GM12801 (cell line): ENCODE results near the gene ARHGAP22.

Source experiments
- TF ChIP-seq, protein P1 (sequence below): IDR thresholded peaks from one replicate; pipeline ENCODE4 v1.5.1; 2011; ENCODE audit warnings: control low read depth; ENCODE audit not compliant: insufficient read length; ENCODE audit errors: extremely low read depth

ARHGAP22 gene

DNA sequence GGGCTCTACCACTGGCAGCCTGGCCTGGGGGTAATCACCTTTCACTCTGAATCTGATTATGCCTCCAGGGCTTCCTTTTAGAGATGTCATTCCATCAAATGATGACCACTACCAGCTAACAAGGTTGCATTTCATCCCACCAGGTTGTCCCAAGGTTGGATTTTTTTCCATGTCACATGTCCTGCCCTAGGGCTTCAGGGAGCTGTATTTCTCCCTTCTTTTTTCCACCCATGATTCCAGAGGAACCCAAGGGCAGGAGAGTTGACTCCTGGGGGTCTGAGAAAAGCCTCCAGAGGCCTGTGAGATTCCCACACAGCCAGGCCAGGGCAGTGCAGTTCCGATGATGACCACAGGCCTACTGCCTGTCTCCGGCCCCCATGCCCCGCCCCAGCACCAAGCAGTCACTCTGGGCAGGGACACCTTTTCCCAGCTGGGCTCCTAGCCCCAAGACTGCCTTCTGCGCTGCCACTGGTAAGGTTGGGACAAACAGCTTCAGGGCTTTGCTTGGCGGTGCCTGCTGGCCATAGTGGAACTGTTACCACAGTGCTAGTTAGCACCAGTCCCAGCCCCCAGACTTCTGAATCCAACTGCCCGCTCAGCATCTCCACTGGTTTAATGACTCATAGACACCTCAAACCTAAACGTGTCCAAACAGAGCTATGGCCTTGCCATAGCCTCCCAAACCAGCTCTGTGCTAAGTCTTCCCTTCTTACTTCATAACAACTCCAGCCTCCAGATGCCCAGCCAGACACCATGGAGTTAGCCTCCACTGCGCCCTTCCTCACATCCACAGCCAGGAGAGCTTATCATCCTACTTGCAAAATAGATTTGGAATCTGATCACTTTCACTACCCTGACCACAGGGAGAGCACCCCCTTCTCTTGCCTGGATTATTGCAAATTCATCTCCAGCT lies 133.7 kb downstream of the ARHGAP22 start:
- TF ChIP-seq, protein P1, sequence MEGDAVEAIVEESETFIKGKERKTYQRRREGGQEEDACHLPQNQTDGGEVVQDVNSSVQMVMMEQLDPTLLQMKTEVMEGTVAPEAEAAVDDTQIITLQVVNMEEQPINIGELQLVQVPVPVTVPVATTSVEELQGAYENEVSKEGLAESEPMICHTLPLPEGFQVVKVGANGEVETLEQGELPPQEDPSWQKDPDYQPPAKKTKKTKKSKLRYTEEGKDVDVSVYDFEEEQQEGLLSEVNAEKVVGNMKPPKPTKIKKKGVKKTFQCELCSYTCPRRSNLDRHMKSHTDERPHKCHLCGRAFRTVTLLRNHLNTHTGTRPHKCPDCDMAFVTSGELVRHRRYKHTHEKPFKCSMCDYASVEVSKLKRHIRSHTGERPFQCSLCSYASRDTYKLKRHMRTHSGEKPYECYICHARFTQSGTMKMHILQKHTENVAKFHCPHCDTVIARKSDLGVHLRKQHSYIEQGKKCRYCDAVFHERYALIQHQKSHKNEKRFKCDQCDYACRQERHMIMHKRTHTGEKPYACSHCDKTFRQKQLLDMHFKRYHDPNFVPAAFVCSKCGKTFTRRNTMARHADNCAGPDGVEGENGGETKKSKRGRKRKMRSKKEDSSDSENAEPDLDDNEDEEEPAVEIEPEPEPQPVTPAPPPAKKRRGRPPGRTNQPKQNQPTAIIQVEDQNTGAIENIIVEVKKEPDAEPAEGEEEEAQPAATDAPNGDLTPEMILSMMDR, result no peak

DNA sequence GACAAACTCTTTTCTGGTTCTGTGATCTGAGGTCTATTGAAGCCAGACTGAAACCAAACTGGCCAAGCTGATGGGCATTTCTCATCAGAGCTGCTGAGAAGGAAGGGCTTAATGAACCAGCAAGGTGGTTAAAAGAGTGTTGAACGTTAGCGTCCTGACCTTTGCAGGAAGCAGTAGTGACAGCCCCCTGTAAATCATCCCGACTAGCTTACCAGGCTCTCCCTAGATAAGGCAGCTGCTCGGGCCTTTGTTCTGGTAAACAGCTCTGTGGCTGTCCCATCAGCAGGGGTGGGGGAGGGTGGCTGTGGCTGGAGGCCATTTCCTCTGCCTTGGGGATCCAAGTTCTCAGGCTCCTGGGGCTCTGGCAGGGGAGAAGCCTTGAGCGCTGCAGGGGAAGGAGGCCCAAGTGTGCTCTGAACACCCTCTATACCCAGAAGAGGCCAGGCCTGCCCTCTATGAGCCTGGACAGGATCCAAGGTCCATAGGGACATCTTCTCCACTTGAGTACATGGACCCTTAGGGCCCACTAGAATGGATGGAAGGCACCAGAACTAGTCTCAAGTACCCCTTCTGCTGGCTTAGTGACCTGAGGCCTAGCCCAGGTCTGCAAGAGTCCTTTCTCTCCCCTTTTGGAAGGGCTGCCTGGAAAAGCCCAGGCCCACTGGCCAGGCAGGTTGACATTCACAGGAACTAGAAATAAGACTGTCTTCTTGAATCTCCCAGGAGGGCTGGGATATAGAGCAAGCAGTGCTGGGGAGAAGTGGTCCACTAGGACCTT lies 134.6 kb downstream of the ARHGAP22 start:
- TF ChIP-seq, protein P1, result no peak

GRCh38 chr10:48469516-48470020 lies 135.3 kb downstream of the ARHGAP22 start:
- TF ChIP-seq, protein P1, result no peak

GRCh38 chr10:48468866-48469511 lies 135.9 kb downstream of the ARHGAP22 start:
- TF ChIP-seq, protein P1, result no peak

DNA sequence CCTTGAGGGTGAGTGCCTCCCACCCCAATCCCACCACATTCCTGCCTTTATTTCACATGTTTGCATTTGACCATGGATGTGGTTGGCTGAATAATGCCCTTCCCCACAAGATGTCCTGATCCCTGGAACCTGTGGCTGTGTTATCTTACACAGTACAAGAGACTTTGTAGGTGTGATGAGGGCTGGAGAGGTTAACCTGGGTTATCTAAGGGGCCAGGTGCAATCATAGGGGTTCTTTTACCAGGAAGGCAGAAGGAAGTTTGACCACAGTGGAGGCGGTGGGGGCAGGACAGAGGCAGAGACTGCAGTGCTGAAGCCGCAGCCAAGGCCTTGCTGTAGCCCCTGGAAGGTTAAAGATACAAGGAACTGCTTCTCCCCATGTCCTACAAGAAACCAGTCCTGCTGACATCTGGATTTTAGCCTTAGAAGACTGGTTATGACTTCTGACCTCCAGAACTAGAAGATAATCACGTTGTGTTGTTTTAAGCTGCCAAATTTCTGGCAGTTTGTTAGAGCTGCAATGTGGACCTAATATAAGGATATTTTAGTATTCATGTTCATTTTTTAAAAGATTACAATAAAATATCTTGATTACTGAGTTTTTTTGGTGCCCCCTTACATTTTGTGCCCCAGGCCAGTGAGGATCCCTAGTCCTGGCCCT lies 136.6 kb downstream of the ARHGAP22 start:
- TF ChIP-seq, protein P1, result no peak

DNA sequence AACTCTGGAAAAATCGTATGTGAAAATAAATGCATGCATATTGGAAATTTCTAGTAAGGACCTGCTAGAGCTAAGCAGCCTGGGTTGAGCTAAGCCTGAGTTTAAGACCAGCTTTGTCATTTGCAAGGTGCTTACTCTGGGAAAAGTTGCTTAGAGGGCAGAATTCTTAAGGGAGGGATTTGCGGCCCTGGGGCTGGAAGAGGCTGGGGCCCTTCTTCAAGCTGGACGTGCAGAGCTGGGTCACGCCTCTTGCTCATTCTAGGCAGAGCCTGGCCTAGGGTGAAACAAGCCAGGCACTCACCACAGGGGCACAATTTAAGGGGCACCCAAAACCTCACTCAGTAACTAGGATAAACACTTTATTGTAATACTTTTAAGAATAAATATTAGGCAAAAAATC lies 137.2 kb downstream of the ARHGAP22 start:
- TF ChIP-seq, protein P1, result no peak
